GDM1 (cell line): Measurements from ENCODE around the gene IL15.

Experiments
- DNase-seq: peaks from one replicate; lab custom pipeline; 2025; lab: John Stamatoyannopoulos, UW

The IL15 gene

DNA sequence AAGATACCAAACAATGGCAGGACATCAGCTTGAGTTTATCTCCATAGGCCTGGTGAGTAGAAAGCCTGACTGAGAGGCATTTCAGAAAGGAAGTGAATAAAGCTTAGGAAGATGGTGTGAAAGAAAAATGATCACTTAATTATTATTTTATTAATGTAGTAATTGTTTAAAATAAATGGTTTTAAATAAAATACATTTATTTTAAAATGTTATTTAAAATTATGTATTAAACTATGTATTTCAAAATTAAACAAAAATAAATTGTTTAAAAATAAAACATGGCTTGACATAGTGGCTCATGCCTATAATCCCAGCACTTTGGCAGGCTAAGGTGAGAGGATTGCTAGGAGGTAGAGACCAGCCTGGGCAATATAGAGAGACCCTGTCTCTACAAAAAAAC lies 145.8 kb downstream of the IL15 start:
- no peak for DNase-seq
